ENCODE data around the gene TMEM237. TPM values are rescaled to one million over a fixed set of nuclear protein-coding genes. Genes with fewer than 3 reads are reported as not detected.
"Not testable (repeated sequence)": the region's sequence is repeated elsewhere in the genome, so short reads cannot be mapped to it uniquely, and the experiment has no call there.

Gene TMEM237
- total RNA-seq, 3 donors from 2014 or later (not counting 1 experiment from before 2014, with no cell fraction given) = 2.8 to 3.9 (median 3.4) TPM

DNA sequence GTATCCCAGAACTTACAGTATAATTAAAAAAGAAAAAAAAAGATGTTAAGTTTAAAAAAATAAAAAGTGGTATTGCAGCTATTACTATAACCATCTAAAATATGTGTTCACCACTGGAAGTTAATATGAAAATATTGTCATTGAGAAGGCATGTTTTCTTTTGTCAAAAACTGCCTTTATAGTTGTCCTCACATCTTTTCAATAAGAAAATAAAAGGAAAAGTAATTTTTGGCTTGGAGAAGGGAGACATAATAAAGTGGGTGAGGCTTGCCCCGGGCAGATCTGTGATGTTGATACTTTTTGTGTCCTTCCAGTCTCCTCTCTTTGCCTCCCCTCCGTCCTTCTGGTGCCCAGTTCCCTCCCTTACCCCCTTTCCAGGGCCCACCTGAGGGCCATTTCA, 30.2 kb upstream of the TMEM237 start:
- H3K4me1 ChIP-seq (ENCODE audit: control insufficient read depth, insufficient read depth, low read length) = no peaks in the 10 kb centered on the region
- peaks cover 0 to 3% of the 10 kb centered on the region in 2 donors for H3K27me3 Mint-ChIP-seq (ENCODE audit: low read depth in 2 of 2)
- TF ChIP-seq CTCF (IDR thresholded peaks at IDR 0.05) = no peak
- no peaks in the 10 kb centered on the region for H3K9me3 Mint-ChIP-seq
- no peak overlapping the region for H3K4me3 Mint-ChIP-seq
- no peaks in the 10 kb centered on the region for H3K36me3 Mint-ChIP-seq
- ATAC-seq (no peak), DNase-seq (no peak)
- no peaks in the 10 kb centered on the region for H3K36me3 ChIP-seq (ENCODE audit: control insufficient read depth, insufficient read depth, low read length)
- WGBS (ENCODE audit: insufficient coverage) = 86% methylated on average over 2 of the region's 2 CpGs
- no peak overlapping the region for H3K27ac ChIP-seq (ENCODE audit: low read length)
- no peaks in the 10 kb centered on the region for H3K27me3 ChIP-seq (ENCODE audit: control insufficient read depth, insufficient read depth, low read length)
- intact Hi-C loops (cut with micrococcal nuclease) = no loop called here
- H3K27ac Mint-ChIP-seq = no peak overlapping the region
- H3K4me1 Mint-ChIP-seq = no peaks in the 10 kb centered on the region
- H3K9me3 ChIP-seq (ENCODE audit: control insufficient read depth, insufficient read depth, low read length) = no peaks in the 10 kb centered on the region
- no peak overlapping the region for H3K4me3 ChIP-seq (ENCODE audit: low read length)

DNA sequence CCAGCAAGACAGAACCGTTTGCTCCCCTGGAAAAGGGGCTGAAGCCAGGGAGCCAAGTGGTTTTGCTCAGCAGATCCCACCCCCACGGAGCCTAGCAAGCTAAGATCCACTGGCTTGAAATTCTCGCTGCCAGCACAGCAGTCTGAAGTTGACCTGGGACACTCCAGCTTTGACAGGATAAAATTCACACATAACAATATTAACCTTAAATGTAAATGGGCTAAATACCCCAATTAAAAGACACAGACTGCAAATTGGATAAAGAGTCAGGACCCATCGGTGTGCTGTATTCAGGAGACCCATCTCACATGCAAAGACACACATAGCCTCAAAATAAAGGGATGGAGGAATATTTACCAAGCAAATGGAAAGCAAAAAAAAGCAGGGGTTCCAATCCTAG, 27.9 kb upstream of the TMEM237 start:
- H3K4me3 Mint-ChIP-seq; H3K4me3 ChIP-seq (ENCODE audit: low read length); intact Hi-C loops (cut with micrococcal nuclease); DNase-seq; H3K27me3 ChIP-seq (ENCODE audit: control insufficient read depth, insufficient read depth, low read length); H3K4me1 ChIP-seq (ENCODE audit: control insufficient read depth, insufficient read depth, low read length); H3K27ac Mint-ChIP-seq; H3K36me3 Mint-ChIP-seq; H3K36me3 ChIP-seq (ENCODE audit: control insufficient read depth, insufficient read depth, low read length); H3K27ac ChIP-seq (ENCODE audit: low read length); H3K27me3 Mint-ChIP-seq (ENCODE audit: low read depth in 2 of 2); H3K9me3 Mint-ChIP-seq; ATAC-seq; H3K4me1 Mint-ChIP-seq; H3K9me3 ChIP-seq (ENCODE audit: control insufficient read depth, insufficient read depth, low read length): not testable (repeated sequence)
- WGBS (ENCODE audit: insufficient coverage) = 57% methylated on average over 3 of the region's 4 CpGs

DNA sequence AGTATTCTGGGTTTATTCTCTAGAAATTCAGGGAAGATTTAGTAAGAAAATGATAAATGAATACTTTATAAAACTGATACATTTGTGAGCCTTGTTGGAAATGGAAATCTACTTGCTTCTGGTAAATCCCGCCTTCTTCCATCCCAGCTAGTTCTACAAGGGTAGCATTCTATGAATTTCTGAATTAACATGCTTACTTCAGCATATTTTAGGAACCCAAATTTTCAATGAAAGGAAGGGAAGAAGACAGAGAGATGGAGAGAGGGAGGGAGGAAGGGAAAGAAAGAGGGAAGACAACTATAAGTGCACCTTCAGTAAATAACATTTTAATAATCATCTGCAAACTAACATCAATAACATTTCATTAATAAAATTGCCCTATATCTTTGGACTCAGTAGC, 26.6 kb upstream of the TMEM237 start:
- Mint-ChIP-seq H3K36me3 (no peaks in the 10 kb centered on the region), H3K9me3 (no peaks in the 10 kb centered on the region), H3K4me3 (no peak overlapping the region), H3K27ac (no peak overlapping the region), H3K4me1 (no peaks in the 10 kb centered on the region), H3K27me3 (ENCODE audit: low read depth in 2 of 2) (peaks cover 0 to 3% of the 10 kb centered on the region in 2 donors)
- Histone ChIP-seq H3K4me1 (ENCODE audit: control insufficient read depth, insufficient read depth, low read length) (no peaks in the 10 kb centered on the region), H3K27me3 (ENCODE audit: control insufficient read depth, insufficient read depth, low read length) (no peaks in the 10 kb centered on the region), H3K36me3 (ENCODE audit: control insufficient read depth, insufficient read depth, low read length) (no peaks in the 10 kb centered on the region), H3K9me3 (ENCODE audit: control insufficient read depth, insufficient read depth, low read length) (no peaks in the 10 kb centered on the region), H3K4me3 (ENCODE audit: low read length) (no peak overlapping the region), H3K27ac (ENCODE audit: low read length) (no peak overlapping the region)
- DNase-seq (no peak), ATAC-seq (no peak)
- WGBS (ENCODE audit: insufficient coverage) = no CpG with 5 or more reads among the region's 1 CpG
- intact Hi-C loops (cut with micrococcal nuclease) = no loop called here
- TF ChIP-seq CTCF (IDR thresholded peaks at IDR 0.05) = no peak

DNA sequence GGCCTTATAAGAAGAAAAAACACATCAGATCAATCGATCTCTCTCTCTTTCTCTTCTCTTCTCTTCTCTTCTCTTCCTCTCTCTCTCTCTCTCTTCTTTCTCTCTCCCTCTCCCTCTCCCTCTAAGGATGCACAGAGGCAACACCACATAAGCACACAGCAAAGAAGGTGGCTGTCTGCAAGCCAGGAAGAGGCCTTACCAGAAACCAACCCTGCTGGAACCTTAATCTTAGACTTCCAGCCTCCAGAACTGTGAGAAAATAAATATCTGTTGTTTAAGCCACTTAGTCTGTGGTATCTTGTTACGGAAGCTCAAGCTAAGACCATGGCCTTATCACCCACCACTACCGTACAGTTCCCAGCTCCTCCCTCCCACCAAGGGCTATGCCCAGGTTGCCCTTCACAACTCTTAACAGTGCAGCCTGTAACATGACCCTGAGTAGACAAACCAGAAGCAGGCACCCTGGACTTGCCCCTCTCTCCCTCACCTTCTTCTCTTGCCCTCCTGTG, 25.2 kb upstream of the TMEM237 start:
- Mint-ChIP-seq H3K36me3 (no peaks in the 10 kb centered on the region), H3K27me3 (ENCODE audit: low read depth in 2 of 2) (peaks cover 0 to 7% of the 10 kb centered on the region in 2 donors), H3K4me3 (no peak overlapping the region), H3K27ac (no peak overlapping the region), H3K9me3 (no peaks in the 10 kb centered on the region), H3K4me1 (no peaks in the 10 kb centered on the region)
- Histone ChIP-seq H3K9me3 (ENCODE audit: control insufficient read depth, insufficient read depth, low read length) (no peaks in the 10 kb centered on the region), H3K27me3 (ENCODE audit: control insufficient read depth, insufficient read depth, low read length) (no peaks in the 10 kb centered on the region), H3K4me1 (ENCODE audit: control insufficient read depth, insufficient read depth, low read length) (no peaks in the 10 kb centered on the region), H3K4me3 (ENCODE audit: low read length) (no peak overlapping the region), H3K36me3 (ENCODE audit: control insufficient read depth, insufficient read depth, low read length) (no peaks in the 10 kb centered on the region), H3K27ac (ENCODE audit: low read length) (no peak overlapping the region)
- DNase-seq = no peak
- 82% methylated on average over 3 of the region's 3 CpGs for WGBS (ENCODE audit: insufficient coverage)
- intact Hi-C loops (cut with micrococcal nuclease) = no loop called here
- no peak for ATAC-seq
- TF ChIP-seq CTCF (IDR thresholded peaks at IDR 0.05) = no peak

Data from natural killer cell (primary cell).